ENCODE results near the gene ZNF652.

DNA sequence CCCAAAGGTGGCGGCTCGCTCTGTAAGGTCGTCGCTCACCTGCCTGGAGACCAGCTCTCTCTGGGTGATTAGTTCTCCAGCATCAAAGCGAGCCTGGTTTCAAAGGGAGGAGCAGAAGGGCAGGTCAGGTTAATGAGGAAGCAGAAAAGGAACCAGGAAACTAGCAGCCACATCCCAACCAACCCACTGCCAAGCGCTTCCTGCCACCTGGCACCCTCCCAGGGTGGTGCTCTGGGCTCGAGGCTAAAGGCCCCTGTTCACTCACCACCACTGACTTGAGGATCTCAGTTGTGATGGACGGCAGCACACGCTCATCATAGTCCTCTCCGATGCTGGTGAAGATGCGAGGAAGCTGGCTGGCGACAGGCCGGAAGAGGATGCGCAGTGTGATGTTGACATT lies 47.0 kb upstream of the ZNF652 start:
- TF ChIP-seq, protein P1, sequence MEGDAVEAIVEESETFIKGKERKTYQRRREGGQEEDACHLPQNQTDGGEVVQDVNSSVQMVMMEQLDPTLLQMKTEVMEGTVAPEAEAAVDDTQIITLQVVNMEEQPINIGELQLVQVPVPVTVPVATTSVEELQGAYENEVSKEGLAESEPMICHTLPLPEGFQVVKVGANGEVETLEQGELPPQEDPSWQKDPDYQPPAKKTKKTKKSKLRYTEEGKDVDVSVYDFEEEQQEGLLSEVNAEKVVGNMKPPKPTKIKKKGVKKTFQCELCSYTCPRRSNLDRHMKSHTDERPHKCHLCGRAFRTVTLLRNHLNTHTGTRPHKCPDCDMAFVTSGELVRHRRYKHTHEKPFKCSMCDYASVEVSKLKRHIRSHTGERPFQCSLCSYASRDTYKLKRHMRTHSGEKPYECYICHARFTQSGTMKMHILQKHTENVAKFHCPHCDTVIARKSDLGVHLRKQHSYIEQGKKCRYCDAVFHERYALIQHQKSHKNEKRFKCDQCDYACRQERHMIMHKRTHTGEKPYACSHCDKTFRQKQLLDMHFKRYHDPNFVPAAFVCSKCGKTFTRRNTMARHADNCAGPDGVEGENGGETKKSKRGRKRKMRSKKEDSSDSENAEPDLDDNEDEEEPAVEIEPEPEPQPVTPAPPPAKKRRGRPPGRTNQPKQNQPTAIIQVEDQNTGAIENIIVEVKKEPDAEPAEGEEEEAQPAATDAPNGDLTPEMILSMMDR (IDR thresholded peaks at IDR 0.05) = no peak
- no peak for TF ChIP-seq POLR2AphosphoS5 (IDR thresholded peaks at IDR 0.05; ENCODE audit: insufficient read depth in 1 of 2, low read depth in 1 of 2)

Measured in vagina (tissue), 2 donors.